Gastrocnemius medialis (tissue), 4 donors: ENCODE data around the gene TTC28. TPM values are rescaled to one million over a fixed set of nuclear protein-coding genes. Genes with fewer than 3 reads are reported as not detected.

ENCODE experiments used
- ATAC-seq, 2 donors: fragments of 150-250 bp; one replicate each; pipeline ENCODE4 v1.9.1; 2016
- DNase-seq, 2 donors: peaks; one replicate each; pipeline ENCODE4 v3.0.0-alpha.2; 2019
- H3K27ac ChIP-seq, 4 donors: fragments of 200-600 bp; sonication (generic); 1 replicate in 1 of 4; 2 replicates in 3 of 4; pipeline ENCODE4 v1.5.1; 2016 to 2018; ENCODE audit warnings: mild to moderate bottlenecking in 2 of 4, moderate library complexity in 1 of 4
- H3K27me3 ChIP-seq, 3 donors: fragments of 200-600 bp; sonication (generic) in 2 of 3; 1 replicate in 1 of 3; 2 replicates in 2 of 3; pipeline versions ENCODE4 v1.5.1 to v1.6.0; 2016 to 2019; ENCODE audit warnings: mild to moderate bottlenecking in 1 of 3, moderate library complexity in 1 of 3
- H3K36me3 ChIP-seq, 2 donors: fragments of 200-600 bp; sonication (generic) in 1 of 2; one replicate each; pipeline ENCODE4 v1.5.1; 2017 to 2018
- H3K4me1 ChIP-seq, 2 donors: fragments of 200-600 bp; sonication (generic) in 1 of 2; one replicate each; pipeline ENCODE4 v1.5.1; 2016 to 2017; ENCODE audit warnings: mild to moderate bottlenecking in 2 of 2
- H3K4me3 ChIP-seq, 4 donors: fragments of 200-600 bp; sonication (generic) in 3 of 4; 1 replicate in 1 of 4; 2 replicates in 3 of 4; pipeline ENCODE4 v1.5.1; 2016 to 2019; ENCODE audit warnings: mild to moderate bottlenecking in 2 of 4
- H3K9me3 ChIP-seq, 3 donors: fragments of 200-600 bp; sonication (generic) in 2 of 3; 1 replicate in 1 of 3; 2 replicates in 2 of 3; pipeline ENCODE4 v1.5.1; 2016 to 2019
- CTCF ChIP-seq, 5 experiments: fragments of 450-650 bp in 3 of 5; fragments of 200-600 bp in 2 of 5; sonication (generic) in 2 of 5; IDR thresholded peaks in 4 of 5; conservative IDR thresholded peaks in 1 of 5; 1 replicate in 4 of 5; 2 replicates in 1 of 5; pipeline ENCODE4 v1.5.1; 2016 to 2019; ENCODE audit warnings: antibody characterized with exemption in 5 of 5, mild to moderate bottlenecking in 3 of 5, moderate library complexity in 3 of 5
- POLR2A ChIP-seq, 2 donors: fragments of 450-650 bp; IDR thresholded peaks; one replicate each; pipeline ENCODE4 v1.6.1; 2017; ENCODE audit warnings: antibody characterized with exemption in 2 of 2, mild to moderate bottlenecking in 2 of 2, moderate library complexity in 2 of 2
- in situ Hi-C, 4 donors: fragments of 200-750 bp; cut with MboI; loops; one replicate each; pipeline versions ENCODE4 v1.15.0 to v1.8.0; 2017; ENCODE audit warnings: low sequenced_read_pairs in 4 of 4
- intact Hi-C: fragments of 100-400 bp; cut with DNase I; formaldehyde crosslinking; loops from one replicate; pipeline ENCODE4 v1.15.1; 2023; ENCODE audit warnings: low total_unique reads
- total RNA-seq, 4 donors: library from RNA; depleted of rRNA; stranded (reverse); fragments of >200 nt; gene quantifications; one replicate each; pipeline versions ENCODE4 v1.1.0 to v1.2.3, GENCODE V29; 2016

The TTC28 gene
- total RNA-seq, 4 donors from 2014 or later, result 6.3 to 18.1 (median 8.4) TPM

DNA sequence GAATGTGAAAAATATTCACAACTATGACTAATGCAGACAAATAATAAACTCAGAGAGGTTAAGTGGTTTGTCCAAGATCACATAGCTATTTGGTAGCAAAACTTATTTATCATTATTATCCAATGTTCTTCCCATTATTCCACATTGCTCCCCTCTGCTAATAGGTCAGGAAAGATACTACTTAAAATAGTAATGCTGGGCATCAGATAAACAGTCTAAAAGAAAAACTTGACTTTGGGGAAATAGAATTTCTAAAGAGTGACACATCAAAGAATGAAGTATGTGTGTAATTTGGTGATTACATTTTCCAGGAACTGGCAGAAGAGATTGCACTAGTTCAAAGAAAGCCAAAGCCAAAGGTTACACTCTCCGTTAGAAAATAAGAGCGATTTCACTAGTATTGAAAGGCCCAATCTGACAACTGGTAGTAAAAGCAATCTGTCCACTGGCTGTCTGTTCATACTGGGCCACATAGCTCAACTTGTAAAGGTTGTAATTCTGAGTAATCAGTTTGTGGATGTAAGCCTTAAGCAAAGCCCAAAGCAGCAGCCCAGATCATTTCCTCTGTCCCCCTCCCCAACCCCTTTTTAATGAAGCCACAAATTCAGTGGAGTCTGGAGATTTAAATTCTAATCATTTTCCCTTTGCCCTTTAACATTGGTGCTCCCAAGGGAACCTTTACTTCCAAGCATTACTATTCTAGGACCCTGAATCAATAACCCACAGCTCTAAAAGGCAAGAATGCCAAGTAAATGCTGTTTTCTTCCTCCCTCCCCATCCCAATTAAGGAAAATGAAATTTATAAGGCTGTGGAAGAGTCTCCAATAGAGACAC is 283.5 kb downstream of the TTC28 start:
- DNase-seq (no peak), ATAC-seq (no peak)
- no peaks in the 10 kb centered on the region for H3K9me3 ChIP-seq
- intact Hi-C loops (no loop called here), in situ Hi-C loops (loop anchor here in 1 of 4 donors (25.0 kb wide), 1 partner anchor 91 kb away; no protein-coding TSS in a partner anchor)
- H3K36me3 ChIP-seq, result no peaks in the 10 kb centered on the region
- H3K4me3 ChIP-seq, result no peak overlapping the region
- no peaks in the 10 kb centered on the region for H3K27me3 ChIP-seq
- no peak overlapping the region for H3K27ac ChIP-seq
- TF ChIP-seq CTCF (IDR thresholded peaks at IDR 0.05 in 4 of 5, conservative IDR thresholded peaks at IDR 0.05 in 1 of 5) (no peak), POLR2A (IDR thresholded peaks at IDR 0.05) (no peak)
- H3K4me1 ChIP-seq, result peaks cover 0 to 4% of the 10 kb centered on the region in 2 donors

- H3K36me3 ChIP-seq, result no peaks in the 10 kb centered on the region
- no peaks in the 10 kb centered on the region for H3K9me3 ChIP-seq
- no peak overlapping the region for H3K4me3 ChIP-seq
- TF ChIP-seq CTCF (IDR thresholded peaks at IDR 0.05 in 4 of 5, conservative IDR thresholded peaks at IDR 0.05 in 1 of 5) (no peak), POLR2A (IDR thresholded peaks at IDR 0.05) (no peak)
- DNase-seq (no peak), ATAC-seq (no peak)
- H3K4me1 ChIP-seq, result peaks cover 0 to 4% of the 10 kb centered on the region in 2 donors
- in situ Hi-C loops (loop anchor here in 1 of 4 donors (25.0 kb wide), 1 partner anchor 92 kb away; no protein-coding TSS in a partner anchor), intact Hi-C loops (no loop called here)
- H3K27ac ChIP-seq, result no peak overlapping the region
- no peaks in the 10 kb centered on the region for H3K27me3 ChIP-seq
Measured at GRCh38 chr22:28395520-28395919, 284.1 kb downstream of the TTC28 start.

DNA sequence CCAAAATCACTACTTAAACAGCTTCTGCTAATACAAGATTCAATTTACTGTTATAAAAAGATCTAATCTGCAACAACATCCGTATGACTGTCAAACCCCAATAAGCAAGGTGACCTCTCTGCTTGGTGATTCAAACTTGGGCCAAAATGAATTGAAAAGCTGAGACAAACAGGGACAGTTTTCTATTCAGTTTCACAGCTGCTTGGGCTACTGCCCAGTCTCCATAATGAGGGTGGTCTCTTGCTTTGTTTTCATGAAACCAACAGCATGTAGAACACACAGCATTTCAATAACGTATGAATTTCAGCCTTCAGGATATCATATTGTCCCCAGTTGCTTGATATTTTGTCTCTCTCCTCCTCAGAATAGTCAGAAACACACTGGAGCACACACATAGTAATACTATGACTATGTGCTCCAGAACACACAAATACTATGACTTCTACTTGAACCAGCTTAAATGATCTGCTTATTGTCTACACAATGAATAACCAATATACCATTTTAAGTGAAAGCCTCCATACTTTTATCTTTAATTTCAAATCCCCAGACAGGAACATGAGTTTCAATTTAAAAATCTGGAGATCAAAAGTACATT is 285.0 kb downstream of the TTC28 start:
- H3K27me3 ChIP-seq, result no peaks in the 10 kb centered on the region
- H3K9me3 ChIP-seq, result no peaks in the 10 kb centered on the region
- DNase-seq, result no peak
- no peak overlapping the region for H3K27ac ChIP-seq
- no peaks in the 10 kb centered on the region for H3K36me3 ChIP-seq
- intact Hi-C loops (no loop called here), in situ Hi-C loops (loop anchor here in 1 of 4 donors (25.0 kb wide), 1 partner anchor 93 kb away; no protein-coding TSS in a partner anchor)
- H3K4me3 ChIP-seq, result no peak overlapping the region
- peaks cover 0 to 4% of the 10 kb centered on the region in 2 donors for H3K4me1 ChIP-seq
- ATAC-seq, result no peak
- TF ChIP-seq POLR2A (IDR thresholded peaks at IDR 0.05) (no peak), CTCF (IDR thresholded peaks at IDR 0.05 in 4 of 5, conservative IDR thresholded peaks at IDR 0.05 in 1 of 5) (no peak)

- intact Hi-C loops, result no loop called here
- in situ Hi-C loops, result loop anchor here in 1 of 4 donors (25.0 kb wide), 1 partner anchor 106 kb away; no protein-coding TSS in a partner anchor
Measured at GRCh38 chr22:28381429-28382167, 298.0 kb downstream of the TTC28 start.

More at GRCh38 chr22:28381429-28382167, 298.0 kb downstream of the TTC28 start:
- no peak overlapping the region for H3K27ac ChIP-seq
- DNase-seq, result no peak
- no peaks in the 10 kb centered on the region for H3K36me3 ChIP-seq
- TF ChIP-seq CTCF (IDR thresholded peaks at IDR 0.05 in 4 of 5, conservative IDR thresholded peaks at IDR 0.05 in 1 of 5) (no peak), POLR2A (IDR thresholded peaks at IDR 0.05) (no peak)
- no peak overlapping the region for H3K4me3 ChIP-seq
- no peak for ATAC-seq
- no peaks in the 10 kb centered on the region for H3K27me3 ChIP-seq
- no peaks in the 10 kb centered on the region for H3K9me3 ChIP-seq
- peaks cover 10% of the 10 kb centered on the region in 2 donors for H3K4me1 ChIP-seq
